GM13976 (cell line): ENCODE results near the gene ZEB2.
A peak's percentile ranks its signal among the peaks of the same experiment; 100 is the strongest.

Experiments used
- DNase-seq: peaks from one replicate; pipeline ENCODE4 v3.0.0; 2012; ENCODE audit warnings: low spot score
- in situ Hi-C: fragments of 300-500 bp; cut with MboI; formaldehyde crosslinking; loops from one replicate; pipeline ENCODE4 v1.12.0; 2022; ENCODE audit warnings: low sequenced_read_pairs, mixed read lengths, inconsistent platforms; ENCODE audit not compliant: unreplicated experiment
- TF ChIP-seq, protein P1 (sequence below): IDR thresholded peaks from 2 replicates; pipeline ENCODE4 v1.5.1; 2012; ENCODE audit warnings: borderline replicate concordance, mild to moderate bottlenecking; ENCODE audit not compliant: insufficient read depth; ENCODE audit errors: extremely low read depth, missing control alignments, control extremely low read depth

ZEB2 gene

DNA sequence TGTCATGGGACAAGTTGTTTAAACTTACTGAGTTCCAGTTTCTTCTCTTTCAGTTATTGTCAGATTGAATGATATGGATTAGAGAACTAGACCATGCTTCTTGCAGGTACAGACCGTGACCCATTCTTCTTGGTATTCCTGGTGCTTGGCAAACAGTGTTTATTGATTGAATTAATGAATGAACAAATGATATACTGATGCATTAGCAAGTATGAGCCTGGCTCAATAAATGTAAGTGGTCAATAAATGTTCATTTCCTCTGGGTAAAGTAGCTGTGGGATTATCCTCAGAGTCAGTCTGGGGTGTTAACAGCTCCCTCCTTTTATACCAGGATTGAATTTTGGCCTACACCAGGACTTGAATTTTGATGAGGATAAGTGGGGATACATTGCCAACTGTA is 160.2 kb downstream of the ZEB2 start:
- in situ Hi-C loops = no loop called here

DNA sequence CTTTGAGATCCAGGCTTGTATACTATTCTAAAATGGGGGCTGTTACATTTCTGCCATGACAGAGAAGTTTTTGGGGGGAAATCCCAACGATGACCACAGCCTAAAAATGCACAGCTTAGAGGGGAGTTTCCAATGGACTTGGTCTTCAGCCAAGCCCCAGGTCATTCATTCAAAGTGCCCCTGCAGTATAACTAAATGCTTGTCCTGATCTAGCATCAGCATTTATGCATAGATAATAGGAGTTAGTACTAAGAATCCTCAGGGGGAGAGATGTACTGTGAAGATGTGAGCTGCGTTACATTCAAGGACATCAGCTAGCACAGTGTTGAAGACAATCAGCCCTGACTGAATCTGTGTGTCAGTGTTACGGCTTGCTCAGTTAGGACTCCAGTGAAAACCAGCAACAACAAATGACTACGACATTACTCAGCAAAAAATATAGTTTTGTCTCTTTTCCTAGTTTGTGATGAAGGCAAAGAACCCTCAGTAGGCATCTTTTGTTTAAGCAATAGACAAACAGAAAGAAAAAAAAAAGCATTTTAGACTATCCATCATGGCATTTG is 160.9 kb downstream of the ZEB2 start:
- TF ChIP-seq, protein P1, sequence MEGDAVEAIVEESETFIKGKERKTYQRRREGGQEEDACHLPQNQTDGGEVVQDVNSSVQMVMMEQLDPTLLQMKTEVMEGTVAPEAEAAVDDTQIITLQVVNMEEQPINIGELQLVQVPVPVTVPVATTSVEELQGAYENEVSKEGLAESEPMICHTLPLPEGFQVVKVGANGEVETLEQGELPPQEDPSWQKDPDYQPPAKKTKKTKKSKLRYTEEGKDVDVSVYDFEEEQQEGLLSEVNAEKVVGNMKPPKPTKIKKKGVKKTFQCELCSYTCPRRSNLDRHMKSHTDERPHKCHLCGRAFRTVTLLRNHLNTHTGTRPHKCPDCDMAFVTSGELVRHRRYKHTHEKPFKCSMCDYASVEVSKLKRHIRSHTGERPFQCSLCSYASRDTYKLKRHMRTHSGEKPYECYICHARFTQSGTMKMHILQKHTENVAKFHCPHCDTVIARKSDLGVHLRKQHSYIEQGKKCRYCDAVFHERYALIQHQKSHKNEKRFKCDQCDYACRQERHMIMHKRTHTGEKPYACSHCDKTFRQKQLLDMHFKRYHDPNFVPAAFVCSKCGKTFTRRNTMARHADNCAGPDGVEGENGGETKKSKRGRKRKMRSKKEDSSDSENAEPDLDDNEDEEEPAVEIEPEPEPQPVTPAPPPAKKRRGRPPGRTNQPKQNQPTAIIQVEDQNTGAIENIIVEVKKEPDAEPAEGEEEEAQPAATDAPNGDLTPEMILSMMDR = no peak
- DNase-seq = peak; percentile 62
- in situ Hi-C loops = no loop called here

More for the DNA sequence above, 160.2 kb downstream of the ZEB2 start:
- TF ChIP-seq, protein P1 = no peak
- DNase-seq = no peak

DNA sequence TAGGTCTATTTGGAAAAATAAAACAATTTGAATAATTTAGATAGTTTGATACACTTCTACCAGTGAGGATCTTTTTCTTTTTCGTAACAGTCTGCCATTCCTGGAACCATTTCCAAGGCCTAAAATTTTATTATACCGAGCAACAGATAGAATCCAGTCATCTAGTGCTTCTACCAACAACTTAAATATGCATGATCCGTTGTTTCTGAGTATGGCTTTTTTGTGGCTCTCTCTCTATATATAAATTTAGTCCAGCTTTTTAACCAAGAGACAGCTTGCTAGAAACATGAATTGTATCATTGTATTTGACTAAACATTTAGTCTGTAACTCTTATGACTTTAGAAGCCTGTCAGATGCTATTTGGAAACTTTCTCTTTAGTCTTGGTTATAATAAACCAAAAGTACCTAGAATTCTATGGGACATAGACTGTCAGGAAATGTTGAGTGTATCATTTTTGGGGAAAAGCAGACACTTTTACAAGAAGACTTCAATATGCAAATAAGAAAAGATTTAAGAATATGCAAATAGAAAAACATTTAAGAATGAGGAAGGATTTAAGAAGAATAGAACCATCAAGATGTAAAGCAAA is 161.4 kb downstream of the ZEB2 start:
- no peak for DNase-seq
- TF ChIP-seq, protein P1 = no peak
- in situ Hi-C loops = no loop called here

DNA sequence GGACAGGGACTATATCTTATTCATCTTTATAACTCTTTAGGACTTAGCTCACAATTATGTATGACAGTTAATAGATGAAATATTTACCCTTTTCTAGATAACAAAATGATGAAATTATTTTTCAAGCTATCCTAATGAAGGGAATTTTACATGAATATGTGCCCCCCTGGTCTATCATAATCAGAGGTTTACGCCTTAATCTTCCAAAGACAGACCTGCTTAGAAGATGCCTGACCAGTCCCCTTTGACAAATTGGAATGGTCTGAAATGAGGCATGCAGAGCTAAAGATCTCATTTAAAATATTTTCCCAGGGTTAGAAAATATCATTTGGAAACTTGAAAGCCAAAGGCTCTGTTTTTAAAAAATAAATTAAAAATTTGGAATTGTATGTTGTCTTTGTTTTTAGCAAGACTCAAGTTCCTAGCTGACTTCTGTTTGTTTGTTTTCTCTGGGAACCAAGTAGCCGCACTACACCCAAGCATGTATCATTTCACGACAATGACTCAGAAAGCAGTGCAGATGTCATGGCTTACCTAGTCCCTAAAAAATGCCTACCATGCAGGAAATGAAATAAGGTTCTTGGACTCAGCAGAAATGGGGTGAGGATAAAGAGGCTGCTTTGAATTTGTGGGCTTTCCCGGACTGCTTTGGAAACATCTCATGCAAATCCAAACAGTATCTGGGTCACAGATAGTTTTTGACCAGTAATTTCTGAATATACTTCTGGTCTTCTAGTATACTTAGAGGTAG is 162.1 kb downstream of the ZEB2 start:
- in situ Hi-C loops = no loop called here
- peak; percentile 60 for DNase-seq
- TF ChIP-seq, protein P1 = no peak

DNA sequence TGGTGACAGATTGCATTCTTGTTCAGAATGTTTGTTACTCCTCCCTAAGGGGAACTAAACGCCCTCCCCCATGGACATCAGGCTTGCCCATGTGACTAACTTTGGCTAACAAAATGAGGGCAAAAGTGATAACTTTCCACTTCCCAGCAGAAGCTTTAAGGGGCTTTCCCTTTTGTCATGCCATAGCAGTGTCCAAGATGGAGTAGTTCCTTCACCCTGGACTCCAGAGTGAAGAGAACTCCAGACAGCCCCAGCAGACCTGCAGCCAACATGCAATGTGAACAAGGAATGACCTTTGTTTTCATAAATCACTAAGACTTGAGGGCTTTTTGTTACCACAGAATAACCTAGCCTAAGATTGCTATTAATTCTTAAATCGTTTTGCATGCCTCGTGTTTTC is 163.5 kb downstream of the ZEB2 start:
- no peak for DNase-seq
- in situ Hi-C loops = no loop called here
- TF ChIP-seq, protein P1 = no peak

DNA sequence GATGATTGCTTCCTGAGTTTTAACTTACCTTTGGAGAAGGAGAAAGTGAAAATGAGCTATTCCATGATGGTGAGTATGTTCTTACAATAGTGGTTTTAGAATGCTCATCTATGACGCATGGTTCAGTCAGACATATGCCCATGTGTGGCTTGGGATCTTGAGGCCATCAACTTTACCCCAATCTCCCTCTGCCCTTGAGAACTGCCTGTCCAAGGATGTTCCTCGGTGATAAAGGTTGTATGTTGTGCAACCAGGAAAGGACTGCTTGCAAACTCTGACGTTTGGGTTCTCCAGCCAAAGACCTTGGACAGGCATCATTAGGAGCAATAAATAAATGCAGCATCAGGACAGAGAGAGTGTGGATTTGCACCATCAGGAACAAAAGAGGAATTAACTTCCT is 165.0 kb downstream of the ZEB2 start:
- in situ Hi-C loops = no loop called here
- TF ChIP-seq, protein P1 = no peak
- no peak for DNase-seq

DNA sequence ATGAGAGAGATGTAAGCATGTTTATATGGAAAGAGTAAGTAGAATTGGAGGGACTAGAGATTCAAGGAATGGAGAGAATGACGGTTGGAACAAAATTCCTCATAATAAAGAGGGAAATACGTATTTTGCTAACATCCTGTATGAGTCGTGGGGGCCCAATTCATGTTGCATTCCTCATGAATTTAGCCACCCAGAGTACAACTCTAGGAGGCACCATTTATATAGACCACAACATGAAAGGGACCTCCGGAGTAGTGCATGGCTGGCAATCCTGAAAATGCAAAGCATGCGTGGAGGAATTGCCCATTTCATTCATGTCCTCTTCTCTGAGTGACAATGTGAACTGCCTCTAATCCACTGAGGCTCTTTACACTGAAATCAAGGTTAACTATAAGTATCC is 168.2 kb downstream of the ZEB2 start:
- TF ChIP-seq, protein P1 = no peak
- in situ Hi-C loops = no loop called here
- no peak for DNase-seq
